OCI-LY1 (cell line): ENCODE measurements around the gene BMPR1B.

ENCODE experiments used
- EZH2 ChIP-seq: fragments of 200-600 bp; sonication (generic), shearing (Covaris generic); IDR thresholded peaks from 2 replicates; pipeline ENCODE4 v1.8.0; 2017; ENCODE audit warnings: borderline replicate concordance, mixed run types, mild to moderate bottlenecking, antibody characterized with exemption, low read length, moderate library complexity, mixed read lengths
- TF ChIP-seq, protein P1 (sequence below): fragments of 200-600 bp; sonication (generic), shearing (Covaris generic); IDR thresholded peaks from 2 replicates; pipeline ENCODE4 v1.5.1; 2017; ENCODE audit warnings: mild to moderate bottlenecking, antibody characterized with exemption, low read length, moderate library complexity, mixed read lengths

DNA sequence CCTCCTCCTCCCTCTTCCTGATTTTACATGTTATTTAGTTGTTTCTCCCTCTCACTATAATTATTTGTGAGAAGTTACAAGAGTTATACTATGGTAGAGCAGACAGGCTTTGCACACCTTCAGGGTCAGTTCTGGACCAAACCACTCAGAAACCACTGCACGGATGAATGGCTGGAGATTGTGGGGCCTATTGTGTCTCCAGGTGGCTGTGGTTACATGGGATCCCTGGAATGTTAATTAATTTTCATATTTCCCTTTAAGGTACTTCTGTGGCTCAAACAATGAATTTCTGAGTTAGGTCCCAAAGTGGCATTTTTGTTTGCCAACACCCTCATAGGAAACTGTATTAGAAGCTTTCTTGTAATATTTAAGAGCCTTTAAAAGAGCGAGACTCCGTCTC is 151.9 kb downstream of the BMPR1B start:
- TF ChIP-seq, protein P1, sequence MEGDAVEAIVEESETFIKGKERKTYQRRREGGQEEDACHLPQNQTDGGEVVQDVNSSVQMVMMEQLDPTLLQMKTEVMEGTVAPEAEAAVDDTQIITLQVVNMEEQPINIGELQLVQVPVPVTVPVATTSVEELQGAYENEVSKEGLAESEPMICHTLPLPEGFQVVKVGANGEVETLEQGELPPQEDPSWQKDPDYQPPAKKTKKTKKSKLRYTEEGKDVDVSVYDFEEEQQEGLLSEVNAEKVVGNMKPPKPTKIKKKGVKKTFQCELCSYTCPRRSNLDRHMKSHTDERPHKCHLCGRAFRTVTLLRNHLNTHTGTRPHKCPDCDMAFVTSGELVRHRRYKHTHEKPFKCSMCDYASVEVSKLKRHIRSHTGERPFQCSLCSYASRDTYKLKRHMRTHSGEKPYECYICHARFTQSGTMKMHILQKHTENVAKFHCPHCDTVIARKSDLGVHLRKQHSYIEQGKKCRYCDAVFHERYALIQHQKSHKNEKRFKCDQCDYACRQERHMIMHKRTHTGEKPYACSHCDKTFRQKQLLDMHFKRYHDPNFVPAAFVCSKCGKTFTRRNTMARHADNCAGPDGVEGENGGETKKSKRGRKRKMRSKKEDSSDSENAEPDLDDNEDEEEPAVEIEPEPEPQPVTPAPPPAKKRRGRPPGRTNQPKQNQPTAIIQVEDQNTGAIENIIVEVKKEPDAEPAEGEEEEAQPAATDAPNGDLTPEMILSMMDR, result no peak
- no peak for TF ChIP-seq EZH2
